GM18508 (cell line): ENCODE measurements around the gene RASGEF1B.

Source experiments
- ATAC-seq: cut with Tn5 transposase; IDR thresholded peaks from one replicate; pipeline ENCODE4 v1.9.1; 2021; ENCODE audit warnings: moderate number of reproducible peaks; ENCODE audit not compliant: insufficient read depth, unreplicated experiment

RASGEF1B gene

DNA sequence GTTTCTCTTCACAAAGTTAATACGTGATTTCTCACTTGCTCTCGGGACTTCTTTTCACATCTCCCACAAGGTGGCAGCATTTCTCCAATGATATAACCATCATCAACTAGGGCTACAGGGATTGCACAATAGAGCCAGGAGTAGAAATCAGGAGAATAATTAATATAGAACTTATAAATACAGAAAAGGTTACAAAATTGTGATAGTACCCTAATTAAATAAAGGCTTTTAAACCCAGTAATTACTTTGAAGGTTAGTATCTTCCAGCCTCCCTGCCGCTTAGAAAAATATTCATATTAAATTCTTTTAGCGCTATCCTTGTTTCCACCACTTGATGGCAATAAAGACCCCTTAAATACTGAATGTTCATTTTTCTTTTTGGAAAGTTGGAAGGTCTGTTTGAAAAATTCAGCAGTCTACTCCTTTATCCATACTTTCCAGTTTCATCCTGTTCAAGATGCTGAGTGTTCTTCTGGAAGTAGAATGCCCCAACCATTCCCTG is 65.8 kb downstream of the RASGEF1B start:
- ATAC-seq, result peak; percentile 71

GRCh38 chr4:81404741-81405140 is 67.0 kb downstream of the RASGEF1B start:
- ATAC-seq, result no peak

- no peak for ATAC-seq
Measured at GRCh38 chr4:81404294-81404693, 67.4 kb downstream of the RASGEF1B start.

DNA sequence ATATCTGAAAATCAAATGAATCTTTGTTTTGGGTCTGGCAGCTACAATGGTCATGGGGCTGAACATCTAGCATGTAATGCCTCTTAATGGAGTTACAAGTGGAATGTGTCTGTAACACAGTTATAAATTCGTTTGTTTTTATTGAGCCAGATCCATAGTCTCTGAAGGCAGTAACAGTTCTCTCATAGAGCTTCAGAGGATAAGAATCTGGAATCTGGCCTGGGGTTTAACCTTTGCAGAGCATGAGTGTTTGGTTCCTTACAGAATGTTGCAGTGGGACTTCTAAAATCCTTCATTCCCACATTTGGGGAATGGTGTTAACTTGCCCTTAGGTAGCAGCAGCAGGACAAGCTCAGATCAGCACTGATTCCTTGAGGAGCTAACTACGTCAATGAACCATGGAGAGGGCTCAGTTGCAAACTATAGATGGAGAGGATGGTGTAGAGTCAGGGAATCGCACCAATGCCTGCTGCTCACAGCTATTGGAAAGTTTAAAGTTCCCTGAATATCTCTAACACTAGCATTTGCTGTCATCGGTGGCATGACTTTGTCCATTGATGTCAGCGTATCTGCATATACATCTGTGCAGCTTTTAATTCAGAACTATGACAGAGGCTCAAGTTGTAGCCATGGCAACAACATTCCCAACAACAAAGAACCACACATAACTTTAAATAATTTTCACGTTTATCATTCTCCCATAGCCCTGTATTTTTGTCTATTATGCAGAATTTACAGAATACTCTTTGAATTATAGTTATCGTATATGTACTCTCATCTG is 72.2 kb downstream of the RASGEF1B start:
- ATAC-seq, result no peak

DNA sequence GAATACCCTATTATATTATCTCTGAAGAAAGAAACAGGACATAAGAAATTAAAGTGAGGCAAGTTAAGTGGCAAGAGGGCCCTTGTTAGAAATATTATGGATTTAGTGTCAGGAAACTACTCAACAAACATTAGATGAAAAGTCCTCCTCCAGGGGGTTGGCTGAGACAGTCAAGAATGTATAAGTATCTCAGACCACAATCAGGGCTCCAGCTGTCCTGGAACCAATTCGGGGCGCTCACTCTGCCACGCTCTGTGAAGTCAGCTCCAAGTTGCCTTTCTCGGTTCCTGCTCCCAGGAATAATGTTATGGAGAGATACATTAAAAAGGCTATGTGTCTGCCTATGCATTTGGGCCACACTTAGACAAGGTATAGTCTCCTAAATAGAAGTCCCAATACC is 73.3 kb downstream of the RASGEF1B start:
- no peak for ATAC-seq

GRCh38 chr4:81397635-81398034 is 74.1 kb downstream of the RASGEF1B start:
- ATAC-seq, result no peak

GRCh38 chr4:81395239-81395638 is 76.5 kb downstream of the RASGEF1B start:
- ATAC-seq, result no peak

GRCh38 chr4:81392164-81392563 is 79.5 kb downstream of the RASGEF1B start:
- no peak for ATAC-seq

DNA sequence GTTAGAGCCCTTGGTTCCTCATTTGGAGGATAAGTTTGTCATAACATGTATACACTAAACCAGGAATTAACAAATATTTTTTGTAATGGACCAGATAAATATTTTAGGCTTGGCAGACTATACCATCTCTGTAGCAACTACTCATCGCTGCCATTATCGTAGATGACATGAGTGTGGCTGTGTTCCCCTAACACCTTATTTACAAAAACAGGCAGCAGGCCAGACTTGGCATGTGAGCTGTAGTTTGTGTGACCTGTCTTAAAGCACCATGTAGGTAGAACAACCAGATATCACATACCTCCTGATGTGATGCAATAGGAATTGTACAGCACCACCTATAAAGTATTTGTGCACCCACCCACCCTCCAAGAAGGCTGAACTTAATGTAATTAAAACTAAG is 82.0 kb downstream of the RASGEF1B start:
- no peak for ATAC-seq

GRCh38 chr4:81380437-81380836 is 91.3 kb downstream of the RASGEF1B start:
- no peak for ATAC-seq

DNA sequence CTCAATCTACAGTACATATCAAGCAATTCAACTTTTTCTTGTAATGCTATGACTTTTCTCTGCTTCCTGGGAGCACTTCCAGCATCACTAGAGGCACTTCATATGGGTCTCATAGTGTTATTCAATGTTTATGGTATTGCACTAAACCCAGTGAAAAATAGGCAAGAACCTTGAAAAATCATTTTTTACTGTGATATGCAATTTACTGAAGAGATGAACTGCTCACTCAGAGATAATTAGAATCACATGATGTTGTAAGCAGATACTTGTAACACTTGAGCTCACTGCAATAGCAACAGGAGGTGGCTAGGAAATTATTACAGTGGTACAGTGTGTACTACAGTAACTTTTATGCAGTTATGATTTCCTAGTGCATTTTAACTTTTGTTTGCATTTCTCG is 93.3 kb downstream of the RASGEF1B start:
- ATAC-seq, result no peak

- no peak for ATAC-seq
Measured at GRCh38 chr4:81377191-81377590, 94.5 kb downstream of the RASGEF1B start.

DNA sequence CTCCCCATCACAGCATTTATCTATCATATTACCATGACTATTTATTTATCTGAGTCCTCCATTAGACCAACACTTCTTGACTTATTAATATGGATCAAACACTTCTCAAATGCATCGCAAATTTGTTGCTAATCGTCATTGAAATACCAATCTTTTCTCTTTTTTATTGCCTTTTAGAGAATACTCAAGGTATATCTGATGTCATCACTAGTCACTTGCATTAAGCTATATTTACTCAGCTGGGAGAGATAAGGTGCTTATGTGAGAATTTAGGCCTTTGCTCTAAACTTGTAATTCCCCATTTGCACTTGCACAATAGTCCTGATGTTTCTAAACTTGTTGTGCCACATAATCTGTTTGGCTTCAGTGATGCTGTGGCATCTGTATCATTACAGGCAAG is 95.0 kb downstream of the RASGEF1B start:
- no peak for ATAC-seq
